ENCODE data around the gene SERPING1.
A peak's percentile ranks its signal among the peaks of the same experiment; 100 is the strongest.

SERPING1 gene

GRCh38 chr11:57560146-57560545 lies 37.3 kb upstream of the SERPING1 start:
- TF ChIP-seq CTCF (conservative IDR thresholded peaks at IDR 0.05; ENCODE audit: control insufficient read depth, insufficient read depth, low read depth, low read length), result no peak
- DNase-seq (ENCODE audit: low read depth), result no peak
- no peak overlapping the region for H3K4me3 ChIP-seq (ENCODE audit: control insufficient read depth, low read depth, low read length)

- TF ChIP-seq CTCF (conservative IDR thresholded peaks at IDR 0.05; ENCODE audit: control insufficient read depth, insufficient read depth, low read depth, low read length), result no peak
- no peak overlapping the region for H3K4me3 ChIP-seq (ENCODE audit: control insufficient read depth, low read depth, low read length)
- no peak for DNase-seq (ENCODE audit: low read depth)
Observed at GRCh38 chr11:57562596-57562995, 34.9 kb upstream of the SERPING1 start.

- DNase-seq (ENCODE audit: low read depth), result peak; percentile 58
- H3K4me3 ChIP-seq (ENCODE audit: control insufficient read depth, low read depth, low read length), result peak overlapping the region; percentile 81
- TF ChIP-seq CTCF (conservative IDR thresholded peaks at IDR 0.05; ENCODE audit: control insufficient read depth, insufficient read depth, low read depth, low read length), result no peak
Observed at GRCh38 chr11:57566005-57566904, 31.2 kb upstream of the SERPING1 start.

GRCh38 chr11:57566905-57567514 lies 30.5 kb upstream of the SERPING1 start:
- peak; percentile 55 for DNase-seq (ENCODE audit: low read depth)
- H3K4me3 ChIP-seq (ENCODE audit: control insufficient read depth, low read depth, low read length), result peak overlapping the region; percentile 81
- no peak for TF ChIP-seq CTCF (conservative IDR thresholded peaks at IDR 0.05; ENCODE audit: control insufficient read depth, insufficient read depth, low read depth, low read length)

GRCh38 chr11:57567515-57568329 lies 29.8 kb upstream of the SERPING1 start, which contains the start of gene UBE2L6:
Gene UBE2L6, minus strand, starts transcription at chr11:57567672. Its CDS starts 61 bp downstream, at chr11:57567611.
- no peak for TF ChIP-seq CTCF (conservative IDR thresholded peaks at IDR 0.05; ENCODE audit: control insufficient read depth, insufficient read depth, low read depth, low read length)
- H3K4me3 ChIP-seq (ENCODE audit: control insufficient read depth, low read depth, low read length), result peak within 1 kb of the TSS; percentile 81
- peak; percentile 18 for DNase-seq (ENCODE audit: low read depth)

- peak; percentile 80 for DNase-seq (ENCODE audit: low read depth)
- H3K4me3 ChIP-seq (ENCODE audit: control insufficient read depth, low read depth, low read length), result peak overlapping the region; percentile 81
- TF ChIP-seq CTCF (conservative IDR thresholded peaks at IDR 0.05; ENCODE audit: control insufficient read depth, insufficient read depth, low read depth, low read length), result peak; percentile 90
Observed at GRCh38 chr11:57568330-57568766, 29.1 kb upstream of the SERPING1 start.
